ENCODE measurements around the gene ZBED4. TPM values are rescaled to one million over a fixed set of nuclear protein-coding genes. Genes with fewer than 3 reads are reported as not detected.

The ZBED4 gene
- total RNA-seq, 4 donors from 2014 or later = 0.59 to 16.4 (median 12.7) TPM

DNA sequence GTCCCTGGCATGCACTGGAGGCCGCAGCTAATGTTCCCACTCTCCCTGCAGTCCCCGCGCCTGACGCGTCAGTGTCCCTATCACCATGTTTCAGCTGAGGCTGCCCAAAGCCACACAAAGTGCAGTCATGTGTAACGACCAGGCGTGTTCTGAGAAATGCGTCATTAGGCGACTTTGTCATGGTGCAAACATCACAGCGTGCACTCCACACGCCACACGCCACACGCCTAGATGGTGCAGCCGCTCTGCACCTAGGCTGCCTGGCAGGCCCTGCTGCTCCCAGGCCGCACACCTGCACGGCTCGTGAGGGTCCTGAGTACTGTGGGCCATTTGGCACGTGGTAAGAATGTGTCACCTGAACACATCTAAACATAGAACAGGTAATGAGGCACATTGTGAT, 67.2 kb downstream of the ZBED4 start:
- H3K36me3 ChIP-seq = no peaks in the 10 kb centered on the region
- no peaks in the 10 kb centered on the region for H3K27me3 ChIP-seq
- intact Hi-C loops (cut with DNase I; ENCODE audit: low total_unique reads) = loop anchor here (10.0 kb wide), 1 partner anchor 284 kb away; the partner anchor contains the start of gene SELENOO
- peaks cover 0 to 15% of the 10 kb centered on the region in 2 donors for H3K4me1 ChIP-seq
- H3K27ac ChIP-seq = no peak overlapping the region
- TF ChIP-seq, protein P1, sequence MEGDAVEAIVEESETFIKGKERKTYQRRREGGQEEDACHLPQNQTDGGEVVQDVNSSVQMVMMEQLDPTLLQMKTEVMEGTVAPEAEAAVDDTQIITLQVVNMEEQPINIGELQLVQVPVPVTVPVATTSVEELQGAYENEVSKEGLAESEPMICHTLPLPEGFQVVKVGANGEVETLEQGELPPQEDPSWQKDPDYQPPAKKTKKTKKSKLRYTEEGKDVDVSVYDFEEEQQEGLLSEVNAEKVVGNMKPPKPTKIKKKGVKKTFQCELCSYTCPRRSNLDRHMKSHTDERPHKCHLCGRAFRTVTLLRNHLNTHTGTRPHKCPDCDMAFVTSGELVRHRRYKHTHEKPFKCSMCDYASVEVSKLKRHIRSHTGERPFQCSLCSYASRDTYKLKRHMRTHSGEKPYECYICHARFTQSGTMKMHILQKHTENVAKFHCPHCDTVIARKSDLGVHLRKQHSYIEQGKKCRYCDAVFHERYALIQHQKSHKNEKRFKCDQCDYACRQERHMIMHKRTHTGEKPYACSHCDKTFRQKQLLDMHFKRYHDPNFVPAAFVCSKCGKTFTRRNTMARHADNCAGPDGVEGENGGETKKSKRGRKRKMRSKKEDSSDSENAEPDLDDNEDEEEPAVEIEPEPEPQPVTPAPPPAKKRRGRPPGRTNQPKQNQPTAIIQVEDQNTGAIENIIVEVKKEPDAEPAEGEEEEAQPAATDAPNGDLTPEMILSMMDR (IDR thresholded peaks at IDR 0.05) = no peak
- no peak overlapping the region for H3K4me3 ChIP-seq
- no peak for DNase-seq
- H3K9me3 ChIP-seq = no peaks in the 10 kb centered on the region

DNA sequence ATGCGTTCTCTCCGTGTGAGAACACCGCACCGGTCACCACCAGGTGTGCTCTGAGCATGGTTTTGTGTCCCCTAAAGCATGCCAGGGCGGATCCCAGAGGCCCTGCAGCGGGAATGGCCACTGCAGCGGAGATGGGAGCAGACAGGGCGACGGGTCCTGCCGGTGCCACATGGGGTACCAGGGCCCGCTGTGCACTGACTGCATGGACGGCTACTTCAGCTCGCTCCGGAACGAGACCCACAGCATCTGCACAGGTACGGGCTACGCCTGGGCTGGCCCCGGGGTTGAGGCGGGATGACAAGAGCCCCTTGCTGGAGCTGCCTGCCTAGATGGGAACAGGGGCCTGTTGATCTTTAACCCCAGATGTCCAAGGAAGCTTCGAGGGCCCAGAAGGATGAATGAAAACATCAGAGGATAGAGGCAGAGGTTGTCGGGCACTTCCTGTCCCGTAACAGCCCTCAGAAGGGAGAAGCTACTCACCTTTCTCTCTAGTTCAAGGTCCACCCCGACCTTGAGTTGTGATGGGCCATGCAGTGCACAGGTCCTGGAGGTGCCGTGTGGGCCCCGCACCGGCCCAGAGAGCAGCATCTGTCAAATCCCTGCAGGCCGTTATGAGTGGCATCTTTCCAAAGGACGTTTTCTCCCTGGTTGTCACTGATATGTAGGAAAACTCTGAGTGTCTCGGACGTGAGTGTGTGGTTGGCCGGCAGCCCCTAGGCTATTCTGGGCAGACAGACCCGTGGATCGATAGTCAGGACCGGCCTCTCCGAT, 68.0 kb downstream of the ZBED4 start:
- Histone ChIP-seq H3K4me1 (peaks cover 0 to 15% of the 10 kb centered on the region in 2 donors), H3K4me3 (no peak overlapping the region), H3K9me3 (no peaks in the 10 kb centered on the region), H3K27me3 (no peaks in the 10 kb centered on the region), H3K27ac (no peak overlapping the region), H3K36me3 (no peaks in the 10 kb centered on the region)
- TF ChIP-seq, protein P1 (IDR thresholded peaks at IDR 0.05) = no peak
- TF ChIP-seq POLR2A (IDR thresholded peaks at IDR 0.05) = no peak
- intact Hi-C loops (cut with DNase I; ENCODE audit: low total_unique reads) = loop anchor here (10.0 kb wide), 1 partner anchor 283 kb away; the partner anchor contains the start of gene SELENOO
- no peak for DNase-seq

DNA sequence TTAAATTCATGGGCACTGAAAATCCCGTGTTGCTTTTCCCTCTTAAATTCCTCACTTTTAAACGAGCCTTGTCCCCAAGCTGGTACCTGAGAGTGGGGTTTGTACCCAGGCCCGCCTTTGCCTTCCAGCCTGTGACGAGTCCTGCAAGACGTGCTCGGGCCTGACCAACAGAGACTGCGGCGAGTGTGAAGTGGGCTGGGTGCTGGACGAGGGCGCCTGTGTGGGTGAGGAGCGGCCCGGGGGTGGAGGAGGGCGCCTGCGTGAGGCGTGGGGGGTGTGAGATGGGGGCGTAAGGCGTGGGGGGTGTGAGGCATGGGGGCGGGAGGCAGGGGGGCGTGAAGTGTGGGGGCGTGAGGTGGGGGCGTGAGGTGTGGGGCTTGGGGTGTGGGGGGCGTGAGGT, 68.8 kb downstream of the ZBED4 start:
- no peak overlapping the region for H3K4me3 ChIP-seq
- TF ChIP-seq, protein P1 (IDR thresholded peaks at IDR 0.05) = no peak
- no peak for TF ChIP-seq POLR2A (IDR thresholded peaks at IDR 0.05)
- H3K9me3 ChIP-seq = no peaks in the 10 kb centered on the region
- H3K36me3 ChIP-seq = no peaks in the 10 kb centered on the region
- no peaks in the 10 kb centered on the region for H3K27me3 ChIP-seq
- DNase-seq = no peak
- intact Hi-C loops (cut with DNase I; ENCODE audit: low total_unique reads) = loop anchor here (10.0 kb wide), 1 partner anchor 282 kb away; the partner anchor contains the start of gene SELENOO
- H3K4me1 ChIP-seq = peaks cover 0 to 7% of the 10 kb centered on the region in 2 donors
- no peak overlapping the region for H3K27ac ChIP-seq

GRCh38 chr22:49922926-49923325, 69.3 kb downstream of the ZBED4 start:
- TF ChIP-seq, protein P1 (IDR thresholded peaks at IDR 0.05) = no peak
- TF ChIP-seq POLR2A (IDR thresholded peaks at IDR 0.05) = no peak
- DNase-seq = no peak
- Histone ChIP-seq H3K27ac (no peak overlapping the region), H3K4me1 (peaks cover 0 to 6% of the 10 kb centered on the region in 2 donors), H3K36me3 (no peaks in the 10 kb centered on the region), H3K4me3 (no peak overlapping the region), H3K27me3 (no peaks in the 10 kb centered on the region), H3K9me3 (no peaks in the 10 kb centered on the region)
- intact Hi-C loops (cut with DNase I; ENCODE audit: low total_unique reads) = loop anchor here (10.0 kb wide), 1 partner anchor 282 kb away; the partner anchor contains the start of gene SELENOO

GRCh38 chr22:49923445-49923844, 69.8 kb downstream of the ZBED4 start:
- intact Hi-C loops (cut with DNase I; ENCODE audit: low total_unique reads) = loop anchor here (10.0 kb wide), 1 partner anchor 281 kb away; the partner anchor contains the start of gene SELENOO
- Histone ChIP-seq H3K9me3 (no peaks in the 10 kb centered on the region), H3K27ac (no peak overlapping the region), H3K4me3 (no peak overlapping the region), H3K27me3 (no peaks in the 10 kb centered on the region), H3K36me3 (no peaks in the 10 kb centered on the region), H3K4me1 (peaks cover 0 to 6% of the 10 kb centered on the region in 2 donors)
- no peak for TF ChIP-seq POLR2A (IDR thresholded peaks at IDR 0.05)
- TF ChIP-seq, protein P1 (IDR thresholded peaks at IDR 0.05) = no peak
- DNase-seq = no peak

Data from uterus (tissue), 4 donors.